ENCODE results near the gene TDRD1. TPM values are rescaled to one million over a fixed set of nuclear protein-coding genes. Genes with fewer than 3 reads are reported as not detected.

Gene TDRD1
- total RNA-seq, 1 experiment from 2014 or later: not detected

- DNase-seq (ENCODE audit: extremely low read depth, low read depth): no peak
Observed at GRCh38 chr10:114228156-114228555, 49.0 kb downstream of the TDRD1 start.

DNA sequence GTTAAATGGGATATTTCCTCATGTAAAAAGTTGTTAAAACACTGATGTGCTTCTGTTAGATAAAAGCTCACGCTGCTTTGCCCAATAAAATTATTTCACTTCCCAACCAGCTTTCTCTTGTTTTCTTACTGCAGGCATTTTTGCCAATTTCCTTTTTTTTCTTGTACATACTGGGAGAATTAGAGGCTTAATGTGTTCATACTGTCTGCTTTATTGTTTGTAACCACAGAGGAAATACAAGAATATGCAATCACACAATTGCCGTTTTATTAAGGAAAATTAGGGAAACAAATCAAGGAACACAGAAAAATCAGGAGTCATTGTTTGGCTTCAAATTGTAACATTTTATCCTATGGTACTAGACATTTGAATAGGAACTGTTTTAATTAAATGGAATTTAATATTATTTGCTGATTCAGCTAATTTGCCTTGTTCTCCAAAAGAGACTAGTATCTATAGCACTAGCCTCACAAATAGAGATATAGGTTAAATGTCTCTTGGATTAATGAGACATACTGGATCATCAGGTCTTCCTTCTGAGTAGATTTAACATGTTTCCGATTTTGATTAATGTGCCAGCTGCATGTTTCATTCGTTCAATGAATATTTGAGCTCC is 53.5 kb downstream of the TDRD1 start:
- no peak for DNase-seq (ENCODE audit: extremely low read depth, low read depth)

DNA sequence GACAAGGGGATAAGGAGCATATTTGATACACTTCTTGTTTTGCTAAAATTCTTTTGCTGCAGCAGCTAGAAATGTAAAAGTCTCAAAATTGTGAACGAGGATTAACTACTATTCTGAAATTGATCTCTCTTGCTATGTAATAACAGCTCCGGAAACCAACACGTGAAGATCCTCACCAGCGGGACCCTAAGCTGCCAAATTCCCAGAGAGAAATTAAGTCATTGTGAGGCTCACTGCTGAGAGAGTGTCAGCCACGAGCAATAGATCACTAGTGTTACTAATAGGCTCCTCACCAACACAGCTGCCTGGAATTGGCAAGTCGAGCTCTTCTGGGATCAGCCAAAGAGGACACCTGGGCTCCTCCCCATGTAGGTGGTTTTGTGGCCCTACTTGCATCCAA is 54.3 kb downstream of the TDRD1 start:
- DNase-seq (ENCODE audit: extremely low read depth, low read depth): no peak

DNA sequence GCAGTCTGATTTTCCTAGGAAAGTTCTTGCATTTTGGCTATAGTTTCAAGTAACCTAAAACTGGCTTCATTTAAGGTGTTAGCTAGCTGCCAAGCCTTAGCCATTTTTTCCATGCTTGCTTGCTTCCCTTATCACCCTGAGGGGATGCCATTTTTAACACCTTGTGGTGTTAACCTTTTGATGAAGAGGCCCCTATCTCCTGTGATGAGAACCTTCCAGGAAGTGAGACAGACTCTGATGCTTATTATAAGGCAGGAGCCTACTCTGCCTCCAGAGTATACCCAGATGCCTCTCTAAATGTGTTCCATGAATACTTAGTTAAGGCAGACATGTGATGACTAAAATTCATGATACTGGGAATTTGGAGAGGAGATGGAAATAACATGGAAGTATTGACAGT is 55.0 kb downstream of the TDRD1 start:
- DNase-seq (ENCODE audit: extremely low read depth, low read depth): no peak

GRCh38 chr10:114239117-114239993 is 60.2 kb downstream of the TDRD1 start, which contains the start of gene VWA2:
Gene VWA2 (plus strand): TSS chr10:114239254. CDS start chr10:114248714, 9,460 bp downstream.
- no peak for DNase-seq (ENCODE audit: extremely low read depth, low read depth)

DNA sequence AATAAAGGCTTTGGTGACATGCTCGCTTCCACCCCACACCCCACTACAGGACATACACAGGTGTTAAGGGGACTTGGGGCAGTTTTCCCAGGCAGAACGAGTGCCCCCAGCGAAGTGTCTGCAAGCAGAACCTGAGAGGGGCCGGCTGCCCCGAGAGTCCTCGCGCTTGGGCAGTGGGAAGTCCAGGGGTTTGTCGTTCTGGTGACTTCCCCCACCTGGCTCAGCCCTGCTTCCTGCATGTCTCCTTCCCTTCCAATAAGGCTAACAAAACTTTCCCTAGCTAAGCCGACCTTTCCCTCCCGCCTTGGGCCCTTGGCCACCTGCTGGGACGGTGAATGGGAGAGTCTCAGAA is 60.8 kb downstream of the TDRD1 start:
- DNase-seq (ENCODE audit: extremely low read depth, low read depth): no peak

DNA sequence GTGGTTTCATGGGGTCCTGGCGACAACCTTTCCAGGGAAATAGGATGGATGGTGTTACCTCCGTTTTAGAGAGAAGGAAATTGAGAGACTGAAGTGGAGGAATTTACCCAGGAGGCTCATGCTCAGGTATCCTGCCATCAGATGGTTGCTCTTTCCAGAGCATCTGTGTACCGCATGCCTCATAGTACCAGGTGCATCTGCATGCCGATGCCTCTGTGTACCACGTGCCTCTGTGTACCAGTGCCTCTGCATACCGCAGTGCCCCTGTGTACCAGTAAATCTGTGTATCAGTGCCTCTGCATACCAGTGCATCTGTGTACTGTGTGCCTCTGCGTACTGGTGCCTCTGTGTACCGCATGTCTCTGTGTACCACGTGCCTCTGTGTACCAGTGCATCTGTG is 63.1 kb downstream of the TDRD1 start:
- DNase-seq (ENCODE audit: extremely low read depth, low read depth): no peak

DNA sequence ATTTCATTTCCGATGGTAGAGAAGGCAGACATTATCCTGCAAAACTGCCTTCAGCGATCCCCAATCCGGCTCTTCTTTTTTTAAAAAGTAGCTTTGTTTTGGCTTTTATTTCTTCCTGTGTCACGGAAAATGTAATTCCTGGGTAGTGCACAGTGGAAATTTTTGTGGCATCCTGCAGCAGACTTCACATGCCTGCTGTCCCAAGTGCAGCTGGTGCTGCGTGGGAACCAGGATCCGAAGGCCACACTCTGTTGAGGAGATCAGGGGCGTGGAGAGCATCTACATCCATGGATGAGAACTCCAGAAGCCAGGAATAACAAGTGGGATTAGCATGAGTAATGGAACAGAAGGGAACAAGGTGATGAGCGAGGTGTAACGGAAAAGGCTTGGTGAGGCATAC is 64.5 kb downstream of the TDRD1 start:
- no peak for DNase-seq (ENCODE audit: extremely low read depth, low read depth)

GRCh38 chr10:114244126-114244525 is 65.0 kb downstream of the TDRD1 start:
- no peak for DNase-seq (ENCODE audit: extremely low read depth, low read depth)

DNA sequence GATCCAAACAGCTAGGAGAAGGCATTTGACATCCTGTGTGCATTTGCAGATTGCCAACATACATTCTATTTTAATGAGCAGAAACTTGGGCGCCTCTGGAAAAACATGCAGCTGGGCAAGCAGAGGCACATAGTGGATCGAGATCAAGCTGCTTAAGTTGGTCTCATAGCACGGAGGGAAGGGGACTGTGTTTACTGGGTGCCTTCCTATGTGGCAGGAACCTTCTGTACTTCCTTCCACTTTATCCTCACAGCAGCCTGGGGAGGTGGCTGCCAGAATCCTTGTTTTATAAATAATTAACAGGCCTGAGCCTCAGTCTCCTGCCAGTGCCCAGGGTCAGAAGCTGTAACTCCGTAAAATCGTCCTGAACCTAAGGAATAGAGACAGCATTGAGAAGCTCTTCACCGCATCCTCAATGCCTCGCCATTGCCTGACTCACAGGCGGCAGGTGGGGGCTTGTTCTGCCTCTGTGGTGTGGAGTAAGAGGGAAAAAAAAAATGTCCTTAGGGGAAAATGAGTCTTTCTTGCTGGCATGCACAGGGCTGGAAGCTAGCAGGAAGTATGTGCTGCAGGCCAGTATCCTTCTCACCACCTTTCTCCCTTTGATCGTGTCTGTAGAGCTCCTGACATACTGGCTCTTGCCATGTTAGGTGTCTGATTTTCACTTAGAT is 66.1 kb downstream of the TDRD1 start:
- no peak for DNase-seq (ENCODE audit: extremely low read depth, low read depth)

DNA sequence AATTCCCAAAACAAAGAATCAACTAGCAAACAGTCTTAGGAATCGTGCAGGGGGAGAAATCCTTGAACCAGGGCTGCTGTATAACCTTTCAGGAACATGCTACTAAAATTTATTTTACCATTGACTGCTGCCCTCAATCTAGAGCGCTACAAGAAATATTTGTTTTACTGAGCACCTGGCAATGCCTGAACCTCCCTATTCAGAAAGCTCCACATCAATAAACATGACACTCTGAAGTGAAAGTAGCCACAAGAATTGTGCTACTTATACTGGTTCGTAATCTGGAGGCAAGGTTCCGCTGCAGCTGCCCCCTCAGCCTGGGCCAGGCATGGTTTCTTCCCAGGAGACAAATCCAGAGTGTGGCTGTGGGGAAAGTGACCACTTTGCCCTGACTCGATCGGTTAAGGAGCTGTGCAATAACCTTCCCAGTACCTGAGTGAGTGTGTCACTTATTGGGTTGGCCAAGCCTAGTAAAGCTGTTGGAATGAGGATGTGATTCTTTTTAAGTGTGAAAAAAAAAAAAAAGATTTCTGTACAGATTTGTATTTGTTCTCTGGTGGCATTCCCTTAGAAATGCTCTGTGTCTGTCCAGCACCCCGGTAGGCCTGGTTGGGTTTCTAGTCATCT is 67.6 kb downstream of the TDRD1 start:
- no peak for DNase-seq (ENCODE audit: extremely low read depth, low read depth)

GRCh38 chr10:114250236-114250635 is 71.1 kb downstream of the TDRD1 start:
- DNase-seq (ENCODE audit: extremely low read depth, low read depth): no peak

DNA sequence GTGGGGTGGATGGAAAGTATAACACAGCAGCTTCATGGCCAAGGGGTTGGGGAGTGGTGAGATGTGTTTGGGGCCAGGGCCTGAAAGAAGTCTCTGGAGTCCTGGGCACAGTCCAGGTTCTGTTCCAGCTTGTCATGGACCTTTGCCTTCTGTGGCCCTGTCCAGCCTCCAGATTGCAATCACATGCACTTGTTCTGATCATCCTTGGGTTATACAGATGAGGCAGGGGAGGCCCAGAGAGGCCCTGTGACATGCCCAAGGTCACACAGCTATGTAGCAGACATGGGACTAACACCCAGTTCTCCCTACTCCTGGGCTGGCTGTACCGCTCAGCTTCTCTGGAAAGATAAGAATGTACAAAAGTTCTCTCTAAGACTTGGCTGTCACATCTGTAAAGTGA is 71.6 kb downstream of the TDRD1 start:
- DNase-seq (ENCODE audit: extremely low read depth, low read depth): no peak

DNA sequence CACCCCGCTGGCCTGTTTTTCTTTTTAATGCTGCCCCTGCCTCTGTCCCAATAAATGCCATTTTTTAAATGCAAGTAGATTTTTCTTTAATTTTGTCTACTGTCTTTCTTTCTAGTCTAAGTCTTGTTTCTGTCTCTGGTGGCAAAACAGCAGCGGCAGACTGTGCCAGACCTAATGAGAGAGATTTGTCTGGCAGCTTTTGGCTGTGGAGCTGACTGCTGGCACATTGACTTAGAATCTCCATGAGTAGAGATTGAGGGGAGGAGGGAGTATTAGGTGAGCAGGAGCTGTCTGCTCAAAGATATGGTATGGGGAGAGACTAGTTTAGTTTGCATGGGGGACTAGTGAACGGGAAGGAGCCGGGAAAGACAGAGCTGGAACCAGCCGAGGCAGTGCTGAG is 72.9 kb downstream of the TDRD1 start:
- DNase-seq (ENCODE audit: extremely low read depth, low read depth): no peak

- DNase-seq (ENCODE audit: extremely low read depth, low read depth): no peak
Observed at GRCh38 chr10:114252883-114253282, 73.7 kb downstream of the TDRD1 start.

DNA sequence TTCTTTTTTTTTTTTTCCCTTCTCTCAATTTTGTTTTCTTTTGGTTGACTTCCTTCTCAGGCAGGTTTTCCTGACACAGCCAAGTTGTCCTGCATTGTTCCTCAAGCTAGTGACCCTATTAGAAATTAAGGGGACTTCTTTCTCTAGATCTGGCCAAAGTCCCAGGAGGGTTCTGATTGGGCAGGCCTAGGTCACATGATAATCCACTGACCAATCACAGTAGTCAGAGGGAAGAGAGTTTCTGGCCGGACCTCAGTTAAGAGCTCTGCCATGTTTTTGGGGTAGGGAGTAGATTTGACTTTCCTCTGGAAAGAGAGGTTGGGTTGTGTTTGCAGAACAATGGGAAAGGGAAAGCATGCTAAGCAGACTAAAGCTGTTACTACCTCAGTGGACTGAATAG is 76.1 kb downstream of the TDRD1 start:
- DNase-seq (ENCODE audit: extremely low read depth, low read depth): no peak

- no peak for DNase-seq (ENCODE audit: extremely low read depth, low read depth)
Observed at GRCh38 chr10:114256008-114256765, 77.0 kb downstream of the TDRD1 start.

DNA sequence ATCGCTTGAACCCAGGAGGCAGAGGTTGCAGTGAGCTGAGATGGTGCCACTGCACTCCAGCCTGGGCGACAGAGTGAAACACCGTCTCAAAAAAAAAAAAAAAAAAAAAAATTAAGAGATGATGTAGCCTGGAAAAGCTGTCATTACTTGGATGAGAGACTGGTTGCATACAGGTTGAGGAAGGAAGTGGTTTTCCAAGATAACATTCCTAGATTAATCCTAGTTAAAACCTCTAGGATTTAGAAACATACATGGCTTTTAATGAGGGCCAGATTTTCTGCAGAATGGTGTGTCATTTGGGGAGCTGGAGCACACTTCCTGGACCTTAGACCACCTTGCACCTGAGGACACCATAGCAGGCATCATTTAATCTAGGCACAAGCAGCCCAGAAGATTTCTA is 77.7 kb downstream of the TDRD1 start:
- DNase-seq (ENCODE audit: extremely low read depth, low read depth): no peak

- DNase-seq (ENCODE audit: extremely low read depth, low read depth): no peak
Observed at GRCh38 chr10:114257498-114257897, 78.3 kb downstream of the TDRD1 start.

- DNase-seq (ENCODE audit: extremely low read depth, low read depth): no peak
Observed at GRCh38 chr10:114258274-114258840, 79.2 kb downstream of the TDRD1 start.

Data from NCI-H460 (cell line).